NCI-H1092 treated with DMSO at 0.1 percent for 48 hours (cell line): ENCODE measurements around the gene GADD45B.
A peak's percentile ranks its signal among the peaks of the same experiment; 100 is the strongest.
"Not testable (repeated sequence)": the region's sequence is repeated elsewhere in the genome, so short reads cannot be mapped to it uniquely, and the experiment has no call there.

Source experiments
- DNase-seq: peaks from one replicate; lab custom pipeline; 2025; lab: John Stamatoyannopoulos, UW

Gene GADD45B

DNA sequence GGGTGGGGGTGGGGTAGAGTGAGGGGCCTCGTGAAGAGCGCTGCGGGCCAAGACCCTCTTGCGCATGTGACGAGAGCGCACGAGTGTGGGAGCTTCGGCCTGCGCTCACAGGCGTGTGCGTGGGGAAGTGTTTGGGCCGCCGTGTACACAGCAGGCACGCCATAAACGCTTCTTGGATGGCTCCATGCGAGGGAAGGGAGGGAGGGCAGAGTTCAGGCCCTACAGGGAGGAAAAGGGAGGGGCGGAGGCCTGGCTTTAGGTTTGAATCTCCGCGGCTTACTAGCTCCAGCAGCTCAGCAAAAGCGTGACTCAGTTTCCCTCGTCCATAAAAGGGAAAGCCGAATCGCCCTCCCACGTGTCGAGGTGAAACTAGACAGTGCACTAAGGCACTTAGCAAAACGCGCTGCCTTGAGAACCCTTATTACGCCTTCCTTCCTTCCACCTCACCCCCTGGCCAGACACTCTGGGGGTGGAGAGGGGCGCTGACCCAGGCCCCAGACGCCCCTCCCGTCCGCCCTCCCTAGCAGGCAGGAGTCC is 12.5 kb downstream of the GADD45B start:
- DNase-seq, result no peak

DNA sequence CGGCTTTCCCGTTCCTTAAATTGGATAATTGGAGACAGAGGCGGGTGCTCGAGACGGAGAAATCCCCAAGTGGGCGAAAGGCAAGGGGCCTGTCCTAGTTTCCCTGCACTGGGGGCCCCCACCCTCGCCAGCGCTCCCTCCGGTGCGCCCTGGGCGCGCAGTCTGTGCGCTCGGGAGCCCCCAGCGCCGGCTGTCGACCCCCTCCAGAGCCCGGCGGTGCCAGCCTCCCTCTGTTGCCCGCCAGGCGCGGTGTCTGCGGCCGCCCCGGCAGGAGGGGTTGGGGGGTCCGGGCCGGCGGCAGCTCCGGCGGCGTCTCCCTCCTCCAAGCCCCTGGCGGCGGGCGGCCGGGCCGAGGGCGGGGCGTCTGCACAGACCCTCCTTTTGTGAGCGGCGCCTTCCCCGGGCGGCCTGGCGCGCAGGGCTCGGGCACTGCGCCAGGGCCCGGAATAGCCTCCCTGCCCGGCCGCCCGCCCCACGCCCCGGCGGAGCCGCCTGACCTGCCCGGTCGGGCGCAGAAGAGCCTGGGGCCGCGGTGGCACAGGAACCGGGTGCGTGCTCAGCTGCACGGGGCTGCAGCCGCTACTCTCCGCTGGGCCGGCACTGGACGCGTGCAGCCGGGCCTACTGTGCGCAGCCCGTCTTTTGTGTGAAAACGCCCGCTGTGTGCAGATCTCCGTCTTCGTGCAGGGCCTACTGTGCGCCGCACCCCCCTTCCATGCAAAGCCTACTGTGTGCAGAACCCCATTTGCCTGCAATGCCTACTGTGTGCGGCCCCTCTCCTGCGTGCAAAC is 13.2 kb downstream of the GADD45B start:
- no peak for DNase-seq

DNA sequence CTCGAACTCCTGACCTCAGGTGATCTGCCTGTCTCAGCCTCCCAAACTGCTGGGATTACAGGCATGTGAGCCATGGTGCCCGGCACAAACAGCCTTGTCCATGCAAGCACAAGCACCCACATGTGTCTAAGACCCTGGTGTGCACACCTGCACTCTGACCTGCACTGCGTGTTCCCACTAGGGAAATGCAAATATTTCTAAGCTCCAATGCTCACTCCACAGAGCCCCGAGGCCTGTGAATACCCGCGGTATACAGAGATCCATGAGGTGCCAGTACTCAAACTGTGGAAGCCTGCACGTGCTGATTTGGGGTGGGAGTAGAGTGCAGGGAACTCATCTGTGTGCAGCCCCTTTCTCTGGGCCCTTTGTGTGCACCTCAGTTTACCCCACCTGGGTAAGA is 14.7 kb downstream of the GADD45B start:
- DNase-seq, result no peak

DNA sequence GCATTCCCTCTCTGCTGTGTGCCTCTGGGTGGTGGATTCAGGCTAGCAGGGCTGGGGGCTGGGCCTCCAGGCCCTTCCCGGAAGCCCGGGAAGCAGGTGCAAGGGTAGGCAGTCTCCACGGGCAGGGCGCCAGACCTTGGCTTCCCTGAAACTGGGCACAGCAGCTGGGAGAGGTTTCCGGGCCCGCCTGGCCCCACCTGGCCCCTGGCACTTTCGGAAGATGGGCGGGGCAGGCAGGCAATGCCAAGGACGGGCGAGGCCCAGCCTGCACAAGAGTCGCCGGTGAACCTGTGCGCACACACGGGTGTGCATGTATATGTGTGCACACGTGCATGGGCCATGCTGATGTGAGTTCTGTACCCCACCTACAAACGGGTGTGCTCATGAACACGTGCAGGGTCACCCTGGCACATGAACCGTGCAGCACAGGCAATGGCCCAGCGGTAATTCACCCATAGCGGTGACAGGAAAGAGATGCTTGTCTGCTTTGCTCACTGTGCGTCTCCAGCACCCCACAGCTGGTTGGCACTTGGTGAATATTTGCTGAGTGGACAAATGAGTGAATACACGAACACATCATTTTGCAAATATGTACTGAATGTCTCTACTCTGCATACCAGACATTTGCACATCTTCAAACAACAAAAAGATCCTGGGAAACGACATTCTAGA is 15.3 kb downstream of the GADD45B start:
- DNase-seq, result peak; percentile 76

DNA sequence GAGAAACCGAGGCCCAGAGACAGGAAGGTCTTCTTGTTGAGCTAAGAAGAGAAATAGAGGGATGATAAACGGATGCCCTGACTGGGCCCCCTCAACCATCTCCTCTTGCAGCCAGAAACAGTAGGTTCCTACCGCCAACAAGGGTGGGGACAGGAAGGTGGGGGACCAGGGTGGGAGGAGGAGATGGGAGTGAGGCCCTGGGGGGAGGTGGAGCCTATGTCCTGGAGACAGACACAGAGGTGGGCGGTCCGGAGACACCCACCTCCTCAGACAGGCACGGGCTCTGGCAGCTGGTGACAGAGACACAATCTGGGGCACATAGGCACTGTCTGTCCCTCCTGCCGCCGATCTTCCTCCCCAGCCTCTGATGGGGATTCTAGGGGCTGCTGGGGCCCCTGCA is 16.9 kb downstream of the GADD45B start:
- no peak for DNase-seq

DNA sequence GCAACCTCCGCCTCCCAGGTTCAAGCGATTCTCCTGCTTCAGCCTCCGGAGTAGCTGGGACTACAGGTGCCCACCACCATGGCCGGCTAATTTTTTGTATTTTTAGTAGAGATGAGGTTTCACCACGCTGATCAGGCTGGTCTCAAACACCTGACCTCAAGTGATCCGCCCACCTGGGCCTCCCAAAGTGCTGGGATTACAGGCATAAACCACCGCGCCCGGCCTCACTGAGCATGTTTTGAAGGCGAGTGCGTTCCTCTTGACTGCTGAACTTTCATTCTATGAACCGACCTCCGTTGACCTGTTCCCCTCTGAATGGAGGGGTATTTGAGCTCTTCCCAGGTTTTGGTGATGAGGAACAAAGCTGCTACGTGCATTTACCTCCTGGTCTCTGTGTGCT is 17.5 kb downstream of the GADD45B start:
- not testable (repeated sequence) for DNase-seq

DNA sequence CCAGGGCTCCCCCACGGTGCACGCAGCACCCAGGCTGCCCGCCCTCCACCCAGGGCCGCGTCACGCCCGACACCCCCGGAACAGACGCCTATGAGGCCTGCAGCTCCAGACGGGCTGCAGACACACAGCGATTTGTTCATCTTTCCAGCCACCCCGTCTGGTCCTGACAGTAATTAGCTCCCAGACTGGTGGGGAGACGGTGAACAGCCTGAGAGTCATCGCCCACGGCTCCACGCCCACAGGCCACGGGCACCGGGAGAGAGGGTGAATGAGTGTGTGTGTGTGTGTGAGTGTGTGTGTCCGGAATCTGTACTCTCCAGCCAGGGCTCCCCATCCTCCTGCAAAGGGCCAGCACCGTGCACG is 18.1 kb downstream of the GADD45B start:
- no peak for DNase-seq

DNA sequence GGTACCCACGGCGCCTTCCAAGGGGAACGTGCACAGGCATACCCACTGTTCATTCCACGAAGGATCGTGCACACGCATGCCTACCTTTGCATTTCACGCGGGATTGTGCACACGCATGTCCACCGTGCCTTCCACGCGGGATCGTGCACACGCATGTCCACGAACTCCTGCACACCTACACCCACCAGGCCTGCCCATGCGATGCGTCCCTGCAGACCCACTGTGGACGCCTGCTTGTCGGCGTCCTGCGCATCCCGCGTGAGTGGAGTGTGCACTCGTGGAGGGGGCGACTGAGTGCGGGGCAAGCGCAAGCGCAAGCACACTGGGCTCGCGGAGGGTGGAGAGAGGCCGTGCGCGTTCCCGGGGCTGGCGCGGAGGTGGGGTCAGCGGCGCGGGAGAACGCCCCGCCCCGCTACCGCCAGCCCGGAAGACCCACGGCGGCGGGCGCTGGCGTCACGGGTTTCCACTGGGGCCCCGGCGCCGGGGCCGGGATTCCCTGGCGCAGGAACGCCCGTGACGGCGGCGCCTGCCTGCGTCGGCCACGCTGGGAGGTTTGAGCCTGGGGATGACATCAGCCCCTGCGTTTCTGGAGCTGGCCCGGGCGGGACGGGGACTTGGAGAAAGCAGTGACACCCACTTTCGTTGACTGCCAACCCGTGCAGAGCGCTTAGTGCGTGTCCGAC is 18.7 kb downstream of the GADD45B start:
- DNase-seq, result no peak

DNA sequence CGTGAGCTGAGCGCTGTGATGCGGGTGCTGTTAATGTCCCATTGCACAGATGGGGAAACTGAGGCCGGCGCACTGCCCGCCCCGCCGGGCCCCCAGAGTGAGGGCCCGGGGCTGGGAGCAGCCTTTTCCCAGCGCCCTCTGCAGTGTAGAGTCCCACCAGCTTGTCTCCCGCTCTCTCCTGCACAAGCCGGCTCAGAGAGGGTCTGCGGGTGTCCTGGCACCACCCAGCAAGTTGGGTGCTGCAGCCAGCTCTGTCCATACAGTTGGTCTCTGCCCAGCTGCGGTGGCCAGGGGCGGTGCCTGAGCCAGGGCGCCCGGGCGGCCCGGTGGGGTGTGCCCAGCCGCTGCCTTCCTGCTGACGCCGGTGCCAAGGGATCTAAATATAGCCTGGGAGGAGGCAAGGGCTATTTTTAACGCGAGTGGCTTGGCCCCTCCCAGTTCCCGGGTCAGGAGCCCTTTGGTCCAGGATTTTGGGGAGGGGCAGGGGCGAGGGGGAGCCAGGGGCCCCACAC is 19.3 kb downstream of the GADD45B start:
- DNase-seq, result no peak

DNA sequence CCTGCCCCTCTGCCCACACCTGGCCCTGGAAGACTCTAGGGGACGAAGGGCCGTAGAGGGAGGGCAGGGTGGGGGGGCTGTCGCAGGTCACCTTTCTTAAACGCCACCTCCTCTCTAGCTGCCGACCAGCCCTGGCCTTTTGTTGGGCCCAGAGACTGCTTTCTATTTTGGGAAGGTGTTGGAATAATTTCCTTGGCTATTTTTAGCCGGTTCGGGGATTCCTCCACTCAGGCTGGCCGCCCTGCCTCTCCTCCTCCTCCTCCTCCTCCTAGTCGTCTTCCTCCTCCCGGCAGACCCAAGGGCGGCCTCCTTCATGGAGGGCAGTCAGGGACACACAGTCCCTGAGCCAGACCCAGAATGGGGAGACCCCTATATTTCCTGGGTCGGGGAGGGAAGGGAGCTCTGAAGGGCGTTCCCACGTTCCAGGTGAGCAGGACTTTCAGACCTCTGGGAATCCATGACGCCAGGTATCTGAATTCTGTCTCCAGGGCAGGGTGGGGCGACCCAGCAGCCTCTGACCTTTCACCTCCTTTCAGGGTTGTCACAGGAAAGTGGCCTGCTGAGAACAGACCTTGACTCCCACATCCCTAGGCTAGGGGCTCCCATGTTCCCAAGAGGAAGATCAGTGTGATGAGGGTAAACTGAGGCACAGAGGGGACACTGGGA is 19.9 kb downstream of the GADD45B start:
- no peak for DNase-seq

DNA sequence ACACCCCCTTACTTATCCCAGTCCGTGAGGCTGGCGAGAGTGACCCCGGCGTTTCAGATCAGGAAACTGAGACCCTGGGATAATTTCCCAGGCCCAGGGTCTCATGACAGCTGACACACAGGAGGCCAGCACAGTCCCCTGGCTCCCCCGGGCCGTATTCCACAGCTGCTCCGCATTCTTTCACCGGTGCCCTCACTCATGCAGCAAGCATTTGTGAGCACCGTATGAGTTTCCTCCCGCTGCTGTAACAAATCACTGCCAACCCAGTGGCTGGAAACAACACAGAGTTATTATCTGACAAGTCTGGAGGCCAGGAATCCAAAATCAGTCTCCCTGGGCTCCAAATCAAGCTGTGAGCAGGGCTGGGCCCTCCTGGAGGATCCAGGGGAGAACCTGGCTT is 21.3 kb downstream of the GADD45B start:
- no peak for DNase-seq

DNA sequence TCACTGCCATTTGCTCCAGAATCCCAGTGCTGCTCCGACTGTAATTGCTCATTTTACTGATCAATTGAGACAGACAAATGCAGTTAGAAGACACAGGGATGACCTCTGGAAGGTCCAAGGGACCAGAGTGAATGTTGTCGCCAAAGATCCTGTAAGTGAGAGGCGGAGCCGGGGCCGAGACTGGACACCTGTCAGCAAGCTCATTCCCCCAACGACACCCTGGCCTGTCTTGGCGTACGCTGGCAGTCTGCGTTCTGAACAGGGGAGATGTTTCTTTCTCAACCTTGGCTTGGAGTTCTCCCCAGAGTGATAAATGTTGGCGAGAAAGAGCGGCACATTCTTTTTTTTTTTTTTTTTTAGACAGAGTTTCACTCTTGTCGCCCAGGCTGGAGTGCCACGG is 24.2 kb downstream of the GADD45B start:
- no peak for DNase-seq

DNA sequence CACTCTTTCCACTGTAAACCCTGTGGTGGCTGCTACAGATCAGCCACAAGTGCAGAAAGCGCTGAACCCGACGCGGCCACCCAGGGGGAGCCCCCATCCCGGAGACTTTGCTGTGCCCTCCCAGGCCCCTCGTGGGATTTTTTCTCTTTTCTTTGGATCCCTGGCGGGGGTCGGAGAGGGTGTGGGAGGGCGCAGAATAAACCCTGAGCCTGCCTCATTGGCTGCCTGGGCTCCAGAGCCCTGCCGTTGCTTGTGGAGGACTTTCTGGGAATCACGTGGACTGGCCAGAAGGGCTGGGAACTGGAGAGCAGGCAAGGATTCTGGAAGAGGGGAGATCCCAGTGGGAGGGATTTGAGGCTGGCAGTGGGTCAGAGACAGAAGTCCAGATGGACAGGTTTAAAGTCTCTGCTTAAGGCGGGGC is 24.9 kb downstream of the GADD45B start:
- no peak for DNase-seq

DNA sequence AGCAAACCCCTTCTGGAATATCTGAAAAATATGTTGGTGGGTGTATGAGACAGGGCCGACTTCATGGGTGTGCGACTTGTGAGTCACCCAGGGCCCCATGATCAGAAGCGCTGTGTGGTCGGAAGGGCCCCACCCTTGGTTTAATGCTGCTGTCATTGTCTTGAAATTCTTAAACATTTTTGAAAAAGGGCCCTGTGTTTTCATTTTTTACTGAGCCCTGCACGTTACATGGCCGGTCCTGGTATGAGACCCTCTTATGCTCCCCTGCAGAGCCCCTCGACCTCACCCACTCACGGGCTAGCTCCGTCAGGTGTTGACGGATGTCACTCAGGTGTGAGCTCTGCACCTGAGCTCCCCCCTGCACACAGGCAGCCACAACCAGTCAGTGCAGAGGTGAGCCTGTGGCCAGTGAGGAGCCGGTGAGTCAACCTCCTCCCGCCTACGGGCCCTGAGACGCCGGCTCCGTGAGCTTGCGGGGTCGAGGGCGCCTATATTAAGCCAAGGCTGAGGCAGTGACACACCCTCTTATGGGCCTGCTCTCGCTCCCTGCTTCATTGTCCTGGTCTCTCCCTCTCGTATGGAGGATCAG is 27.7 kb downstream of the GADD45B start:
- no peak for DNase-seq

DNA sequence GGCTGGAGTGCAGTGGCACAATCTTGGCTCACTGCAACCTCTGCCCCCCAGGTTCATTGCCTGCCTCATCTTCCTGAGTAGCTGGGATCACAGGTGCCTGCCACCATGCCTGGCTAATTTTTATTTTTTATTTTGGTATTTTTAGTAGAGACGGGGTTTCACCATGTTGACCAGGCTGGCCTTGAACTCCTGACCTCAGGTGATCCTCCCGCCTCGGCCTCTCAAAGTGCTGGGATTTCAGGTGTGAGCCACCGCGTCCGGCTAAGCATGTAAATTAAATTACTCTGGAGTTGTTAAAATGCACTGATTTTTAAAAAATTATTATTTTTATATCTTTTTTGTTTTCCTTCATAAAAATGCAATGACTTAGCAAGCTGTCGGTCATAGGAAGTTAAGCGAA is 30.7 kb downstream of the GADD45B start:
- DNase-seq, result not testable (repeated sequence)

DNA sequence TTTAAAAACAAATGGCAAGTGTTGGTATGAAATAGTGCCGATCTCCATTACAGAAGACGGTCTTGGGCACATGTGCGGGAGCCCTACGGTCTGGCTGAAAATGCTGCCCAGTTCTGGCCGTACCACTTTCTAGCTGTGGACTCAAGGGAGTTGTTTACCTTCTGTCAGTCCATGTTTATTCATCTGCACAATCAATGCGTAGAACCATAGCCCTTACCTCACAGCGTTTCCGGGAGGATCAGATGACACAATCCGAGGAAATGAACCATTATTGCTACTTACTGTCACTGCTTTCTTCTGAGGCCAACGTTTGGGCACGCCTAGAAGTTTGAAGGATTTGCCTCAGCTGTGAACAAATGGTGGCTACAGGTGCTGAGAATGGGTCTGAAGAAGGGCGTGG is 31.2 kb downstream of the GADD45B start:
- peak; percentile 71 for DNase-seq

DNA sequence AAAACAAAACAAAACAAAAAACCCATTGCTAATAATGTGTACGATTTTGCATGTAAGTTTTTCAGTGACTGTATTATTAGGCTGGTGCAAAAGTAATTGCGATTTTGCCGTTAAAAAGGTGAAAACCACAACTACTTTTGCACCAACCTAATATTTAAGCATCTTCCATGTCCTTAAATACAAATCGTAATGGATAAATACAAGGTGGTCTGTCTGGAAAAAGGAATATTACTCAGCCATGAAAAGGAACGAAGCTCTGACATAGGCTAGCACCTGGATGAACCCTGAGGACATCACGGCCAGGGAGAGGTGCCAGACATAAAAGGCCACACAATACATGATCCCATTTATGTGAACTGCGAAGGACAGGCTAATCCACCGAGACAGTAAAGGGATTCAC is 33.2 kb downstream of the GADD45B start:
- no peak for DNase-seq

DNA sequence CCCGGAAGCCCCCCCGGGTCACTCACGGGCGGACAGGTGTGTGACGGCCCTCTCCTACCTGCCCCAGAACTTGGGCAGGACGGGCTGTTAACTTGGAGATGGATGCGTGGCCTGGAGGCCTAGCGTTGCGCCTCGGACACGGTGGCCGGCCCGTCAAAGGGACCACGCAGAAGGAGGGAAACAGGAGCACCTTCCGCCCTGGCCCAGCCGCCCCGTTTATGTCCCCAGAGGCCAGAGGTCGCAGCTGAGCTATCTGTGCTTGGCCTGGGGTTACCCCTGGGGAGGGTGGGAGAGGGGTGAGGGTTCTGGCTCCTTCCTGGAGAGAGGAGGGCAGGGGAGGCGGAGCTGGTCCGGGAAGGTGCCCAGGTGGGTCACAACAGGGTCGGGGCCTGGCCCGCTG is 35.6 kb downstream of the GADD45B start:
- no peak for DNase-seq

DNA sequence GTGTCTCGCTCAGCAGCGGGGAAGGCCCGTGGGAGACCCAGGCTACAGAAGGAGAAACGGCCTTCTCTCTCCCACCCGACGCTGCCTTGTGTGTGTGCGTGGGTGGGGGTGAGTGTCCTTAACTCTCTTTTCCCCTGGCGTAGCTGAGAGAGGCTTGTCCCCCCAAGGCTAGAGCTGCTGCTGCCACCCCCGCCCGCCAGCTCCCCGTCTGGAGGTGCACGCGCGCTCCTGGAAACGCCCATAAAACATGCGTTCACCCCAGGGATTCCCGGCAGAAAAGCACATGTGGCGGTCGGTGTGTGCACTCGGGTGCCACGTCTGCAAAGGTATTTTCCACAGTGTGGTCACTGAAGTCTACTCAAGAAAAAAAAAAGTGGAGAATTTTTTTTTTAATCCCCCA is 36.1 kb downstream of the GADD45B start:
- DNase-seq, result no peak

DNA sequence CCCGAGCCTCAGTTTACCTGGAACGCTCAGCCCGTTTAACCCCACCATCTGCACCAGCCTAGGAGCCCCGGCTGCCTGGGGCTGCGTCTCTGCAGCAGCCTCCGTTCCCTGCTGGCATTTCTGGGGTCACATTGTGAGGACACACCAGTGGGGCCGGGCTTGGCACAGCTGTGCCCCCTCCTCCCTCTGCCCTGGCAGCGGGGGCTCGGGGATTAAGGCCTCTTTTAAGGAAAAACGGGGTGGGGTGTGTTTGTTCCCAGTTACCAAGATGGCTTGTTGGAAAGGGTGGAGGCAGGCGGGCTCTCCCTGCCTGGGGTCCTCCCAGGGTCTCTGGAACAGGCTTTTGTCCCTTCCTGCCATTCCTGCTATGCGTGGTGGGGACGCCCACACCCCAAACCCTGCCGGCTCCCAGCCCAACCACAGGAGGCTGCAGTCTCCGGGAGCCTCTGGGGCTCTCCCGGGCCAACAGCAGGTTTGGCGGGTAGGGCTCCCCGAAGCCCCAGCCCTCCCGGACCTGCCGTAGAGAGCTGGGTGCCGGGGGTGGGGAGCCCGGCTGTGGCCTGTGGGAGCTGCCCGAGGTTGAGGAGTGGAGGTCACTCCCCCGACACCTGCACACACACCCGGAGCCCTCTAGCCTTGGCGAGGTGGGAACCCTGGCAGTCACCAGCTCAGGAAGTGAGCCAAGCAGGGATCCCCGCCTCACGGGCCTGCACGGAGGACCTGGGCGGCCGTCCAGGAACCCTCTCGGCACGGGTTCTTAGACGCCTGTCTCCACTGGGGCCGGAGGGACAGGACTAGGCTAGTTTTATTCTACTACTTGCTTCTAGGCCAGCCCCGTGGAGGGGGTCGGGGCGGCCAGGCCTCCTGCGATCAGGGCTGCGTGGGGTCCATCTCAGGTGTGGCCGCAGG is 36.9 kb downstream of the GADD45B start:
- no peak for DNase-seq
